GM12801 (cell line): Measurements from ENCODE around the gene ALX4.

ENCODE experiments used
- CTCF ChIP-seq: IDR thresholded peaks from one replicate; pipeline ENCODE4 v1.5.1; 2011; ENCODE audit warnings: control low read depth; ENCODE audit not compliant: insufficient read length; ENCODE audit errors: extremely low read depth

The ALX4 gene

GRCh38 chr11:44269369-44270351, 40.3 kb downstream of the ALX4 start:
- no peak for TF ChIP-seq CTCF

- TF ChIP-seq CTCF = no peak
Measured at GRCh38 chr11:44268614-44269080, 41.3 kb downstream of the ALX4 start.

DNA sequence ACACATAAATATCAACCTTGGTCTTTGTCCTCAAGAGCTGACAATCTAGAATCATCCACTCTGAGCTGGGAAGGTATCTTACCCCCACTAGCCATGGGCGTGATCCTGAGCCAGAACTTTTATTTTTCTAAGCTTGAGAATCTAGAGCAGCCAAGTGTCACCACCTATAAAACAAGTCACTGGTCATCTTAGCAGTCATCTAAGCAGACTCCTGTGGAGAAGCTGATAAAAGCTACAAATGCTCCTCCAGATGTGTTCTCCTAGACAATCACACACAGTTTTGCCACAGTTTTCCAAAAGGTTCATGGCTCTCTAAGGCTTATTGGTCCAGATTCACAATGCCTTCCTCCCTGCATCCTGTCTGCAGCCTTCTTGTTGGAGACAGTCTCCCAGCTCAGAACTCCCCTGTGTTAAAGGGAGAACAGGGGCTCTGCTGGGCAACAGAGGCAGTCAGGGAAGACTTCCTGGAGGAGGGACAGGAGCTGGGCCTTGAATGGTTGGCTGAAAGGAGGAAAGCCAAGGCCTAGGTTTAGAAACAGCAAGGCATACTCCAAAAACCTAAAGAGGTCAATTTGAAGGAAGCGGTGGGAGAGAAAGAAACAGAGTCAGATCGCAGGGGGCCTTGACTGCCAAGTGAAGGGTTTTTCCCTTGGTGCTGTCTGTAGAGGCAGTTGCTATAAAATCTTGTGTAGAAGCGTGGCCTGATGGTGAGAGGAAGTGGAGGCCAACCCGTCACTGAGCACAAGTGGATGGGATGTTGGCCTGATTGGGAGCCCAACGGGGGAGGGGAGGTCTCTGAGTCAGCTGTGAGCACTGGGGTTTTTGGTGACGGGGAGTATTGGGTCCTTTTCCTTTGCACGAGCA, 42.0 kb downstream of the ALX4 start:
- no peak for TF ChIP-seq CTCF

DNA sequence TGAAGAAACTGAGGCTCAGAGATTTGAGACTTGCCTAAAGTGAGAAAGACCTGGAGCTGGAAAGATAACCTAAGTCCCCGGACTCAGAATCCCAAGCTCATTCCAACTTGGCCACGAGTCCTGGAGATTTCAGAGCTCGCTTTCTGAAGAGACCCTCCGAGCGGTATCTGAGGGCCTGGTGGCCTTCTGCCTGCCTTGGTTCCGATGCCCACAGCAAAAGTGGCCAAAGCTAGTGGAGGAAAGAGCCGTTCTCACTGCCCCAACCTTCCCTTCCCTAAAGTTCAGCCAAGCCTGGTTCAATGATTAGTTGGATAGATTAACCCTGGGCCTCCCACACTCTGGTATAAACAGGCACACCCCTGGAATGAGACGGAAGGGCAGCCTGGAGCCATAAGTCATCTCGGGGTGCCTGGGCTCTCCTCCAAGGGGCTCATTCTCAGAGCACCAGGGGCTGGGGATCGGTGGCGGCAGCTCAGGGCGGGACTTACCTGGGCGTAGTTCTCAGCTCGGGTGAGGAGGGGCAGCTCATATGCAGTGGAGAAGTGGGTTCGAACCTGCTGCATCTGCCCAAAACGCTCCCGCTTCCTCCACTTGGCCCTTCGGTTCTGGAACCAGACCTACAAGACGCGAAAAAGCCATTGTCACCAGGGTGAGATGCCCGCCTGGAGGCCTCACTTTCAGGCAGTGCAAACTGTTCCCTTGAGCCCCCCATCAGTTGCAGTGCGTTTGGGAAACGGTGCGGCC, 42.8 kb downstream of the ALX4 start:
- no peak for TF ChIP-seq CTCF

DNA sequence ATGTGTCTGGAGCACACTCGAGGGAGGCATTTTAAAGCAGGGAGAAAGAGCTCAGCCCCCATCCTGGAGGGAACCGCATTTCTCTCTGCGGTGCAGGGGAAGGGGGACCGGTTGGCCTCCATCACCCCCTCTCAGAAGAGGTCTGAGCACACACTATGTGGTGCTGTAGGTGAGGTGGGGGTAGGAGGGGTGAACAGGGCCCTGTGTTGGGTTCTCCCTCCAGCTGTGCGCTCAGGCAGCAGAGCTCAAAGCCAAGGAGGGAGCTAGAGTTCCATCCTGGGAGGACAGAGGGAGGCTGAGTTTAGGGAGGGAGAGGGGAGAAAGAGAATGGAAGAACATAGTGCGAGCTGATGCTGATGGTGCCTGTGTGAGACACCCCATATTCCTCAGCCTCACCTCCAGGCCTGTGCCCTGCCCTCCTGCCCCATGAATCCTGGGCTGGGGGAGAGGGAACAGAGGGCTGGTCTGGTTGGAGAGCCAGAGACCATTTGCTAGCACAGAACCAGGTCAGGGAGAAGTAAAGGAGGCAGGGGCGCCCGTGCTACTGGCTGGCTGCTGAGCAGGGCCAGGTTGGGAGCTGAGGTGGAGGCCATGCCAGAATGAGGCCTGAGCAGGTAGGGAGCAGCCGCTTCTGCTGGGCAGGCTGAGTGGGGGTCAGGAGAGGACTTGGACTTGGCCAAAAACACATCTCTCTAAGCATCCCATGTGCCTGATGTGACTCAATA, 43.7 kb downstream of the ALX4 start:
- TF ChIP-seq CTCF = no peak

- no peak for TF ChIP-seq CTCF
Measured at GRCh38 chr11:44264761-44265160, 45.2 kb downstream of the ALX4 start.
